Measurements from ENCODE around the gene TPGS1.
A peak's percentile ranks its signal among the peaks of the same experiment; 100 is the strongest.

TPGS1 gene, protein sequence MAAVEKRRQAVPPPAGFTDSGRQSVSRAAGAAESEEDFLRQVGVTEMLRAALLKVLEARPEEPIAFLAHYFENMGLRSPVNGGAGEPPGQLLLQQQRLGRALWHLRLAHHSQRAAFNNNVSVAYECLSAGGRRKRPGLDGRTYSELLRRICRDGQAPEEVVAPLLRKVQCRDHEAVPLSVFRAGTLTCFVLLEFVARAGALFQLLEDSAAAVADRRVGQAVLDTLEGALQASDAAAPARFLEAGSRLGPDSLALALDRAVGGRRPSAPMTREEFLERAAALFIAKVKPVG

DNA sequence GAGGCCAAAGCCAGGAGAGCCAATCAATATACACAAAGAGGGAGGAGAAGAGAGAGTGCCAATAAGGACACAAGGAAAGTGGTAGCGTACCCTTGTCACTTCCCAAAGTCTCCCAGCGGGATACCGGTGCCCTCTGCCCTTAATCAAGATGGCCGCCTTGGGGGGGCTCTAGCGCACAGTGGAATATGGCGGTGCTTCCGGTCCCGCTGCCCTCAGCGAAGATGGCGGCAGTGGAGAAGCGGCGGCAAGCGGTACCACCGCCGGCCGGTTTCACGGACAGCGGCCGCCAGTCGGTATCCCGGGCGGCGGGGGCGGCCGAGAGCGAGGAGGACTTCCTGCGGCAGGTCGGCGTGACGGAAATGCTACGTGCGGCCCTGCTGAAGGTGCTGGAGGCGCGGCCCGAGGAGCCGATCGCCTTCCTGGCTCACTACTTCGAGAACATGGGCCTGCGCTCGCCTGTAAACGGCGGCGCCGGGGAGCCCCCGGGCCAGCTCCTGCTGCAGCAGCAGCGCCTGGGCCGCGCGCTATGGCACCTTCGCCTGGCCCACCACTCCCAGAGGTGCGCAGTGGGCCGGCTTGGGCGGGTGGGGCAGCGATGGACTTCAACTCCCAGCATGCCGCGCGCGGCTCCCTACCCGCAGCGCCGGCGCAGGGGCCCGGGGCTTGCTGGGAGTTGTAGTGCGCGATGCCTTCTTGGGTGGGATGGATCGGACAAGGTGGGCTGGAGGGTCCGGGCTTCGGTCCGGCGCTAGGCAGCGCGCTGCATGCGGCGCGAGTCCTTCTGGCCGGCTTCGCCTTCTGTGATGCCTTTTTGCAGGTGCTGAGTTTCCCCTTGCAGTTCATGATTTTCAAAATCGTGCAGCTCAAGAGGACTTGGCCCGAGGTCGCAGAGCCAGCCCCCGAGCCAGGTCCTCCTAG is at the start of gene TPGS1:
Gene TPGS1 (plus strand): TSS at position 212 of the 918 bp plus-strand sequence. CDS start 10 bp downstream, at position 222.
- peak; percentile 90 for DNase-seq

GRCh38 chr19:457636-458035 is 49.7 kb upstream of the TPGS1 start:
- DNase-seq = no peak

- DNase-seq = no peak
Observed at GRCh38 chr19:458091-459042, 48.9 kb upstream of the TPGS1 start.

- DNase-seq = peak; percentile 31
Observed at GRCh38 chr19:459724-460511, 47.4 kb upstream of the TPGS1 start.

GRCh38 chr19:460877-461720 is 46.2 kb upstream of the TPGS1 start, which contains the start of gene SHC2:
SHC2 (minus strand) TSS chr19:461033; CDS start chr19:460996, 37 bp downstream.
- no peak for DNase-seq

DNA sequence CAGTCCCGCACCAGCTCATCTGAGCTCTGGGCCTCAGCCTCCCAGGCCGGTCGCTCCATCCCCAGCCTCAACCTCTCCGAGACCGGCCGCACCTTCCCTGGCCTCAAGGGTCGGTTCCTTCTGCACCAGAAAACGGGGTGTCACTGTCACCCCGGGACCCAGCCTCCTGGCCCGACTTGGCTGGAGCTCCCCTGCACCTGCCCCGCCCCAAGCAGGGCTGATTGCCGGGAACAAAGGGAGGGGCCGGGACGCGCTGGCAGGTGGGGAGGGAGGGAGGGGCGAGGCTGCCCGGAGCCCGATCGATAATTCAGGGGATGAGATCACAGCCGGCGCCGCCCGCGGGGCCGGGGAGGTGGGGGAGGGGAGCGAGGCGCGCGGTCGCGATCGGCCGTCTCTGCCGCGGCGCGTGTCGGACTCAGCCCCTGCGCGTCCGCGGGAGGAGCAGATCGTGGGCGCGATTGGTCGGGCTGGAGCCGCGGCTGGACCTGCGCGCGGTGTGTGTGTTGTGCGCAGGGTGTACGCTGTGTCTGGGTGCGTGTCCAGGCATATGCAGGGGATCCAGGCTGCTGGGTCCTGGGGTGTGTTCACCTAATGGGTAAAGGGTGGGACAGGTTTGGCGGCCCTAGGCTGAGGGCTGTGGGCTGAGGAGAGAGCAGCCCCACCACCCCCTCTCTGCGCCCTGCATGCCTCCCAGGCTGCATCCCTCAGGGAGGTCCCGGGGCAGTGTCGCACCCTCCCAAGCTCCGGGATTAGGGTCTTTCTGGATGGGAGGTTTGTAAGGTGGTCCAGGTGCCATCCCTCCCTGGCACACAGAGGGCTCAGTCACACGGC is 45.4 kb upstream of the TPGS1 start:
- DNase-seq = no peak

DNA sequence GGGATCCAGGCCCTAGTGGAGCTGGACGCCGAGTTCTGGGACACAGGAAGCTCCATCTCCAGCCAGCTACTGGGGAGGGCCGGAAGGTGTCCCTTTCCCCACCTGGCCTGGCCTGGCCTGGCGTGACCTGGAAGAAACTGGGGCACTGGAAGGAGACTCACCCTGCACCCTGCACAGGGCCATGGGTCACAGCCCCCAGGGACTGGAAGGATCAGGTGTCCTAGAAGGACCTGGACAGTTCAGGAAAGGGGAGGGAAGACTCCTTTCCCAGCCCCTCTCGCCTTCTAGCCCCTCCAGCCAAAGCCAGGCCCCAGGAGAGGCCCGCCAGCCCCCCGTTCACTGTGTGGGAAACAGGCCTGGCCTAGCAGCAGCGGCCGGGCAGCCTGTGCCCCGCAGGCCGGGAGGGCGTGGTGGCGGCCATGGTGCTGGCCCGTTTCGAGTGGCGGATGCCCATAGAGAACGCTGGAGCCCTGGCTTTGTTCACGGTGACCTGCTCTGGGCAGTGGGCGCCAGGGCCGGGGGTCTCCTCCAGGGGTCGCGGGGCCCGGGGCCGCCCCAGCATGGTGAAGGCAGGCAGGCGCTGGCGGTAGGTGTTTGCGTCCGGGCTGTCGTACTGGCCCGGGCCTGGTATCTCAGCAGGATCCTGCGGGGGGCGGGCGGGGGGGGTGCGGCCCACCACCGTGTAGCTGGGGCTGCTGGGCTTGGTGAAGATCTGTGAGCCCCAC is 43.7 kb upstream of the TPGS1 start:
- no peak for DNase-seq

GRCh38 chr19:464208-464545 is 43.1 kb upstream of the TPGS1 start:
- DNase-seq = no peak

- no peak for DNase-seq
Observed at GRCh38 chr19:465056-465816, 42.1 kb upstream of the TPGS1 start.

DNA sequence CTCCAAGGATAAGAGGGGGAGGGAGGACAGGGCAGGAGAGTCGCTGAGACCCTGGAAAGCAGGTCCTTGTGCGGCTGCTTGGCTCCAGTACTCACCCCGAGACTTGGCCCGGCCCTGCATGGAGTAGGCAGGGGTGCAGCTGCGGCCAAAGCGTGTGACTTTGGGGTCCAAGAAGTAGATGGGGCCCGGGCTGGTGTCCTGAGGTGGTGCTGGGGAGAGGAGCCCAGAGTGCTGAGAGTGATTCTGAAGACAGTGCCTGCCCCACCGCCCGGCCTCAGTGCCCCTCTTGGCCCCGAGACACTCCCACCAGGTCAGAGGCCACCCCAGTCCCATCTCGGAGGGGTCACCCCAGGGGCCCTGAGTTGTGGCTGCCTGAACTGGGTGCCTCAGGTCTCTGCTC is 39.7 kb upstream of the TPGS1 start:
- DNase-seq = no peak

DNA sequence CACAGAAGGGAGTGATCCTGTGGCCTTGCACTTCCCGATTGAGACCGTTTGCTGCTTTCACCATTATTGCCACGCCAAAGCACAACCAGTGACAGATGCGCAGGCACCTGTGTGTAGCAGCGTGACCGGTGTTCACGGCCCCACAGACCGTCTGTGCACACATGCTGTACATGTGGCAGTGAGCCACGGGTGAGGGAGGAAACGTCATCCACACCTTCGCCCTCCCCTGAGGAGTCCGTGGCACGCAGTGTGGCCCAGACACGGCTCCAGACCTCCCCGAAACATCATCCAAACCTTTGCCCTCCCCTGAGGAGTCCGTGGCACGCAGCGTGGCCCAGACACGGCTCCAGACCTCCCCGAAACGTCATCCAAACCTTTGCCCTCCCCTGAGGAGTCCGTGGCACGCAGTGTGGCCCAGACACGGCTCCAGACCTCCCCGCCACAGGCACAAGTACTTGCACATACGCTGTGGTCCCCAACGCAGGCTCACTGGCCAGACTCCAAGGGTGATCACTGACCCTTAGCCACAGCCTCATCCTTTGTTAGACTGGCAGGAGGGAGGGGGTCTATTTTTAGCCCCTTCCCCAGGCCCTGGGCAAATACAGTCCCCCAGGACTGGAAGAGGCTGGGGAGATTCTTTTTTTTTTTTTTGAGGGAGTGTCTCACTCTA is 38.6 kb upstream of the TPGS1 start:
- DNase-seq = no peak

GRCh38 chr19:469833-470232 is 37.5 kb upstream of the TPGS1 start:
- no peak for DNase-seq

GRCh38 chr19:470701-471100 is 36.6 kb upstream of the TPGS1 start:
- no peak for DNase-seq

DNA sequence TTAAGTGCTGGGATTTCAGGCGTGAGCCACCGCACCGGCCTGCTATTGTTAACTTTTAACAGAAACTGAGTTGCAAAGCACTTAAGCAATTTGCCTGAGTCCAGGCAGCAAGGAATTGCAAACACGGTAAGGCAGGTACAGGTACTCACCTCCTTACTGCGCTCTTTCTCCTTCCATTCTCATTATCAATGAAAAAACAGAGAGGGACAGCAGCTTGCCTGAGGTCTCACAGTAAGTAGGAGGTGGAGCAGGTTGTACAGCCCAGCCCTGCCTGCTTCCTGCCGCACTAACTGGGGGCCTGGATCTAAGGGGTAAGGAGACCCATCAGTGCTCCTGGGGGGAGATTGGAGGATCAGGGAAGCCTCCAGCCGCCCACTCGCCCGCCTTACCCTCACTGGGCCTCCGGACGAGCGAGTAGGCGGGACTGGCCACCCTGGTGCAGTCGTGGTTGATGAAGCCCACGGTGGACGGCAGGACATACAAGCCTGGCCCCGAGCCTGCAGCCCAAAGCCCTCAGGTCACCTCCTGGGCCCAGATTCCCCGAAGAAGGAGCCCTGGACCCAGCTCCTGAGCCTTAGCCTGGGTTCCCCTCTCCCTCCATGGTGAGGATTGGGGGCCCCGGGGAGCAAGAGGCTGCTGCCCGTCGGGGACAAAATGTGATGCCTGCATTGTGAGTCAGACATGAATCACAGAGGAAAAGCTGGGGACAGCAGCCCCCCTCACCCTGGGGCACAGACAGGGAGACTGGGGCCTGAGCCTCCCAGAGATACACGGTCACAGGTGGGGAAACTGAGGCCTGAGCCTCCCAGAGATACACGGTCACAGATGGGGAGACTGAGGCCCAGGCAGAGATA is 35.1 kb upstream of the TPGS1 start:
- DNase-seq = no peak

GRCh38 chr19:474126-475078 is 32.9 kb upstream of the TPGS1 start:
- no peak for DNase-seq

DNA sequence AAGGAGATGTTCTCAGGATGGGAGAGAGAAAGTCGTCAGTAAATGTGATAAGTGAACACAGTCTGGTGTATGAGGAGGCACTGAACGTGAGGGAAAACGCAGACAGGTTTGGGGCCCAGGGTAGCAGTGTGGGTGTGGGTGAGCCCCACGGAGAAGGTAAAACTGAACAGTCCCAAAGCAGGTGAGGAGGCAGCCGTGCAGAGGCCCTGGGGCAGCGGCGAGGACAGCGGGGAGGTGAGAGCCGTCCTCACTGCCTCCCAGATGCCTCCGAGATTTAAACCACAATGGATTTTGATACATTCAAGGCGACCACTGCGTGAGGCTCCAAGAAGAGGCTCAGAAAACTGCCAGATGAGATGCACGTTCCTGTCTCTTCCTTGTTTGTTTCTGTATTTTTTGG is 31.9 kb upstream of the TPGS1 start:
- DNase-seq = no peak

Measured in hematopoietic multipotent progenitor cell treated with erythropoietin and hydrocortisone succinate and interleukin-3 and kit ligand, for 6 days (in vitro differentiated cells).